Fibroblast of villous mesenchyme (primary cell): ENCODE results near the gene ASAP2. TPM values are rescaled to one million over a fixed set of nuclear protein-coding genes. Genes with fewer than 3 reads are reported as not detected.

Experiments
- DNase-seq: peaks from one replicate; pipeline ENCODE4 v3.0.0-alpha.2; 2010; ENCODE audit warnings: low read depth
- H3K4me3 ChIP-seq: 2 replicates; pipeline ENCODE4 v1.5.1; 2011; ENCODE audit warnings: low read depth, mild to moderate bottlenecking, low read length
- total RNA-seq: library from RNA; depleted of rRNA; stranded (reverse); fragments of >200 nt; gene quantifications from 2 replicates; pipeline ENCODE4 v1.2.3, GENCODE V29; 2012
- TF ChIP-seq, protein P1 (sequence below): IDR thresholded peaks from 2 replicates; pipeline ENCODE4 v1.5.1; 2012; ENCODE audit warnings: low read depth, mild to moderate bottlenecking, low read length; ENCODE audit not compliant: insufficient read depth

ASAP2 gene
- total RNA-seq = 39.0 and 66.5 TPM in 2 replicates

DNA sequence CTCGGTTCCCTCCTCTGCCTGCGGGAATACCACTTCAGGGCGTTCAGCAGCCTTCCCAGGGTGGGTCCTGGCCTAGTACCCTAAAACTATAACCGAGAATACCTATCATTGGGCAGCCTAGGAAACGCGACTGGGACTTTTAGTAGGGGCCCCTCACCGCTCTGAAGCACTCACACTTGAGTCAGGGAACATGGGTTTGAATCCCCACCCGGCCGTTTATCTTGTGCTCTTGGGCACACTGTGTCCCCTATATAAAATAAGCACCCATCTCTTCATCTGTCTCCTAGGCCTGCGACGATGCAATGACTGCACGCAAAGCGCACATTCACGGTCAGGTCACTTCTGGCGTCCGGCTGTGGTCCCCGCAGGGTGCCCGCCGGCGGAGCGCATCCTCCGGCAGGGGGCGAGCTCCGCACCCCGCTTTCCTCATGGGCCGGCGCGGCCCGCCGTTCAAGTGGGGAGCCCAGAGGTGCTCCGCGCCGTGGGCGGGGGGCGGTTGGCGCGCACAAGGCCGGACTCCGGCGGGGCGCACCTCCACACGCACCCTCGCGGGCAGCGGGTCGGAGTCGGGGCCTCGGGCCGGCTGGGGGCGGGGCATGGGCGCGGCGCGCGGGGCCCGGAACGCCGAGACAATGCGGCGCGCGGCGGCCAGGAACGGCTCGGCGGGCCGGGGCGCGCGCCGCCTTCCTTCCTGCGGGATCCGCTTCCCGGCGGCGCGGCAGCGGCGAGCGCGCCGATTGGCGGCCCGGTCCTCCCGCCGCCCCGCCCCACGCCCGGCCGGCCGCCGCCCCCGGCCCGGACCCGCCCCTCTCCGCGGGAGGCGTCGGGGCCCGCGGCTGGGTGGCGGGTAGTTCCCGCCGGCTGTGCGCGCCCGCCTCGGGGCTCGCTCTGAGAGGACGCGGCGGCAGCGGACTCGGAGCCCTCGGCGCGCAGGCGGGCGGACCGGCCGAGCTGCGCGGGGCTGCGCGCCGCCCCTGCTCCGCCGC lies at the start of gene ASAP2:
ASAP2 (plus strand) TSS at position 850 of the 986 bp plus-strand sequence. CDS start 293 bp downstream, outside the sequence.
- TF ChIP-seq, protein P1, sequence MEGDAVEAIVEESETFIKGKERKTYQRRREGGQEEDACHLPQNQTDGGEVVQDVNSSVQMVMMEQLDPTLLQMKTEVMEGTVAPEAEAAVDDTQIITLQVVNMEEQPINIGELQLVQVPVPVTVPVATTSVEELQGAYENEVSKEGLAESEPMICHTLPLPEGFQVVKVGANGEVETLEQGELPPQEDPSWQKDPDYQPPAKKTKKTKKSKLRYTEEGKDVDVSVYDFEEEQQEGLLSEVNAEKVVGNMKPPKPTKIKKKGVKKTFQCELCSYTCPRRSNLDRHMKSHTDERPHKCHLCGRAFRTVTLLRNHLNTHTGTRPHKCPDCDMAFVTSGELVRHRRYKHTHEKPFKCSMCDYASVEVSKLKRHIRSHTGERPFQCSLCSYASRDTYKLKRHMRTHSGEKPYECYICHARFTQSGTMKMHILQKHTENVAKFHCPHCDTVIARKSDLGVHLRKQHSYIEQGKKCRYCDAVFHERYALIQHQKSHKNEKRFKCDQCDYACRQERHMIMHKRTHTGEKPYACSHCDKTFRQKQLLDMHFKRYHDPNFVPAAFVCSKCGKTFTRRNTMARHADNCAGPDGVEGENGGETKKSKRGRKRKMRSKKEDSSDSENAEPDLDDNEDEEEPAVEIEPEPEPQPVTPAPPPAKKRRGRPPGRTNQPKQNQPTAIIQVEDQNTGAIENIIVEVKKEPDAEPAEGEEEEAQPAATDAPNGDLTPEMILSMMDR = peak; percentile 86
- H3K4me3 ChIP-seq = peak within 1 kb of the TSS; percentile 87
- DNase-seq = peak; percentile 73

GRCh38 chr2:9158786-9159779 lies 47.5 kb upstream of the ASAP2 start:
- TF ChIP-seq, protein P1 = no peak
- no peak for DNase-seq
- no peak overlapping the region for H3K4me3 ChIP-seq

DNA sequence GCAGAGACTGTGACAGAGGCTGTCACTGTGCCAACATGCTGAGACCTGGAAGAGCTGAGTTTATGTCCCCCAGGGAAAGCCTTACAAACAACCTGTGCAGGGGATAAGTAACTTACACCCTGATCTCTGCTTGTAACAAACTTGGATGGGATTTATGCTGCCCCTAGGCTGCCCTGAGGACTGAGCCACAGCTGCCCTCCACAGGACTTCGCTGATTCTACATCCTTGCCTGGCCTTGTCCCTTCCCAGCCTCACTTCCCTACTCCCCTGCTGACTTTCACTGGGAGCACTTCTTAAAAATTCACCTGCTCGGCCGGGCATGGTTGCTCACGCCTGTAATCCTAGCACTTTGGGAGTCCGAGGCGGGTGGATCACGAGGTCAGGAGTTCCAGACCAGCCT lies 45.9 kb upstream of the ASAP2 start:
- no peak for DNase-seq
- TF ChIP-seq, protein P1 = no peak
- H3K4me3 ChIP-seq = no peak overlapping the region

- no peak for DNase-seq
- TF ChIP-seq, protein P1 = no peak
- H3K4me3 ChIP-seq = no peak overlapping the region
Observed at GRCh38 chr2:9162841-9163240, 43.8 kb upstream of the ASAP2 start.

DNA sequence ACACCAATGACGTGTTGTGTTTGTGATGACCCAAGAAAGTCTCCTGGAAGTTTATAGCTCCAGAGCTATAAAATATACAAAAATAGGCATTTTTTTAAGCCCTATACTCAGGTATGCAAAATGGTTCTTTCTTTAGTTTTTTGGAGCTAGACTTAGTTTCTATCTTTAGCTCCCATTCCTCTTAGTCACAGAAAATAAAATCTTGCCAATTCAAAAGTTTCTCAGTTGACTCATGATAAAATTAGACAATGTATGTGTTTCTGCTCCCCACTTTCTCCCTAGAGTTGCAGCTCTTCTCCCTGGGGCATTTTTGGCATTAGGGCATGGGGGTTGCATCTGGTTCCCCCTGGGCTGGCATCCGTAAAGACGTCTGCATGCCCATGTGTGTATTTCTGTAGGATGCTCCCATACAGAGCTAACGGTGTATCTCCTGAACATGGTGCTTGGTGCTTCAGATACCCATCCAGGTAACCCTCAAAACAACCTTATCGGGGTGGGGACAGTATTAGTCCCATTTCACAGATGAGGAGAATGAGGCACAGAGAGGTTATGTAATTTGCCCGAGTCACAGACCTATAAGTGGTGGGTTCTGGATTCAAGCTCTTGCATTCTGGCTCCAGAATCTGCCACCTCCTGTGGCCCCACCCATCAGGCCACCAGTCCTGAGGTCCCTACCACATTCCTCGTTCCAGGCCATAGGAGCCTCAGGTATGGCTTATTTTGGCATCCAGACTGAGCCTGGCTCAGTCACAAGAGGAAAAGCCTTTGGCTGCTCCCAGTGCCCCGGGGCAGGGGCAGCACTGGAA lies 43.1 kb upstream of the ASAP2 start:
- TF ChIP-seq, protein P1 = no peak
- no peak for DNase-seq
- no peak overlapping the region for H3K4me3 ChIP-seq
